GM19395 (cell line): ENCODE data around the gene DHX40.
A peak's percentile ranks its signal among the peaks of the same experiment; 100 is the strongest.
"Not testable (repeated sequence)": the region's sequence is repeated elsewhere in the genome, so short reads cannot be mapped to it uniquely, and the experiment has no call there.

ENCODE experiments used
- ATAC-seq: cut with Tn5 transposase; IDR thresholded peaks from one replicate; pipeline ENCODE4 v1.9.1; 2021; ENCODE audit warnings: mild to moderate bottlenecking, moderate library complexity; ENCODE audit not compliant: unreplicated experiment

The DHX40 gene

GRCh38 chr17:59627770-59628171, 62.4 kb downstream of the DHX40 start:
- ATAC-seq = no peak

GRCh38 chr17:59629174-59629573, 63.8 kb downstream of the DHX40 start:
- ATAC-seq = no peak

- no peak for ATAC-seq
Observed at GRCh38 chr17:59631276-59631675, 65.9 kb downstream of the DHX40 start.

- no peak for ATAC-seq
Observed at GRCh38 chr17:59632398-59632797, 67.0 kb downstream of the DHX40 start.

GRCh38 chr17:59633658-59634359, 68.4 kb downstream of the DHX40 start:
- no peak for ATAC-seq

GRCh38 chr17:59634632-59635541, 69.5 kb downstream of the DHX40 start:
- peak; percentile 70 for ATAC-seq

- no peak for ATAC-seq
Observed at GRCh38 chr17:59637611-59638310, 72.4 kb downstream of the DHX40 start.

GRCh38 chr17:59638553-59638952, 73.1 kb downstream of the DHX40 start:
- no peak for ATAC-seq

- peak; percentile 88 for ATAC-seq
Observed at GRCh38 chr17:59641799-59642484, 76.5 kb downstream of the DHX40 start.

- no peak for ATAC-seq
Observed at GRCh38 chr17:59642565-59642964, 77.2 kb downstream of the DHX40 start.

GRCh38 chr17:59643159-59644140, 78.0 kb downstream of the DHX40 start:
- no peak for ATAC-seq

- ATAC-seq = no peak
Observed at GRCh38 chr17:59647288-59647687, 81.9 kb downstream of the DHX40 start.

GRCh38 chr17:59649886-59650285, 84.5 kb downstream of the DHX40 start:
- no peak for ATAC-seq

- no peak for ATAC-seq
Observed at GRCh38 chr17:59650642-59651041, 85.2 kb downstream of the DHX40 start.

- no peak for ATAC-seq
Observed at GRCh38 chr17:59651346-59651745, 85.9 kb downstream of the DHX40 start.

GRCh38 chr17:59652119-59652518, 86.7 kb downstream of the DHX40 start:
- ATAC-seq = no peak

GRCh38 chr17:59656624-59657023, 91.2 kb downstream of the DHX40 start:
- not testable (repeated sequence) for ATAC-seq
